Neural progenitor cell (in vitro differentiated cells): ENCODE results near the gene EIF2B2. TPM values are rescaled to one million over a fixed set of nuclear protein-coding genes. Genes with fewer than 3 reads are reported as not detected.

Source experiments
- DNase-seq: peaks from one replicate; pipeline ENCODE4 v3.0.0-alpha.2; 2016; ENCODE audit warnings: low spot score
- H2AFZ ChIP-seq: fragments of 200-600 bp; sonication (generic); replicated peaks from 2 replicates; pipeline ENCODE4 v1.6.1; 2016; ENCODE audit warnings: antibody characterized with exemption
- H3F3A ChIP-seq: fragments of 200-600 bp; sonication (generic); 2 replicates; pipeline ENCODE4 v1.6.1; 2016; ENCODE audit warnings: antibody characterized with exemption, low read depth
- H3K27ac ChIP-seq: fragments of 200-600 bp; sonication (generic); 2 replicates; pipeline ENCODE4 v1.5.1; 2016; ENCODE audit warnings: mild to moderate bottlenecking
- H3K27me3 ChIP-seq: fragments of 200-600 bp; sonication (generic); 2 replicates; pipeline ENCODE4 v1.6.1; 2016; ENCODE audit warnings: mild to moderate bottlenecking, moderate library complexity
- H3K36me3 ChIP-seq: fragments of 200-600 bp; sonication (generic); 2 replicates; pipeline ENCODE4 v1.5.1; 2016
- H3K4me1 ChIP-seq: fragments of 200-600 bp; sonication (generic); 2 replicates; pipeline ENCODE4 v1.6.1; 2016; ENCODE audit warnings: mixed run types
- H3K4me2 ChIP-seq: fragments of 200-600 bp; sonication (generic); 2 replicates; pipeline ENCODE4 v1.6.1; 2016
- H3K4me3 ChIP-seq: fragments of 200-600 bp; sonication (generic); 2 replicates; pipeline ENCODE4 v1.5.1; 2016
- H3K79me2 ChIP-seq: fragments of 200-600 bp; sonication (generic); 2 replicates; pipeline ENCODE4 v1.6.1; 2016; ENCODE audit warnings: low read depth
- H3K9ac ChIP-seq: fragments of 200-600 bp; sonication (generic); 2 replicates; pipeline ENCODE4 v1.6.1; 2016
- H3K9me3 ChIP-seq: fragments of 200-600 bp; sonication (generic); 2 replicates; pipeline ENCODE4 v1.5.1; 2016; ENCODE audit warnings: low read depth
- H4K20me1 ChIP-seq: fragments of 200-600 bp; sonication (generic); 2 replicates; pipeline ENCODE4 v1.6.1; 2016; ENCODE audit warnings: low read depth
- H3K27ac Mint-ChIP-seq: 3 replicates; pipeline ENCODE4 v1.8.0; 2021; ENCODE audit warnings: mixed read lengths
- H3K27me3 Mint-ChIP-seq: 2 replicates; pipeline ENCODE4 v1.8.0; 2022; ENCODE audit warnings: low read depth, mild to moderate bottlenecking, inconsistent platforms, moderate library complexity, mixed read lengths; ENCODE audit not compliant: insufficient read depth
- H3K36me3 Mint-ChIP-seq: 3 replicates; pipeline ENCODE4 v1.8.0; 2021; ENCODE audit warnings: mixed read lengths
- H3K4me1 Mint-ChIP-seq: 3 replicates; pipeline ENCODE4 v1.8.0; 2021; ENCODE audit warnings: mixed read lengths
- H3K4me3 Mint-ChIP-seq: 3 replicates; pipeline ENCODE4 v1.8.0; 2021; ENCODE audit warnings: mild to moderate bottlenecking, moderate library complexity, mixed read lengths
- H3K9me3 Mint-ChIP-seq: 3 replicates; pipeline ENCODE4 v1.8.0; 2020; ENCODE audit warnings: mixed read lengths
- CTCF ChIP-seq: fragments of 200-600 bp; sonication (generic); IDR thresholded peaks from 2 replicates; pipeline ENCODE4 v1.5.1; 2017; ENCODE audit warnings: antibody characterized with exemption, mild to moderate bottlenecking
- EZH2 ChIP-seq: fragments of 200-600 bp; sonication (generic); IDR thresholded peaks from 2 replicates; pipeline ENCODE4 v1.6.1; 2017; ENCODE audit warnings: antibody characterized with exemption, mild to moderate bottlenecking, moderate library complexity
- EZH2phosphoT487 ChIP-seq: fragments of 200-600 bp; sonication (generic); IDR thresholded peaks from 2 replicates; pipeline ENCODE4 v1.6.1; 2017; ENCODE audit warnings: antibody characterized with exemption
- total RNA-seq: library from RNA; depleted of rRNA; stranded (reverse); fragments of >200 nt; gene quantifications from 2 replicates; pipeline ENCODE4 v1.2.3, GENCODE V29; 2015; ENCODE audit warnings: low replicate concordance

The EIF2B2 gene
- total RNA-seq, 1 donor from 2014 or later = 26.9 TPM

GRCh38 chr14:75009176-75009575 lies 6.5 kb downstream of the EIF2B2 start:
- Mint-ChIP-seq H3K4me3 (no peak overlapping the region), H3K36me3 (peaks cover 22% of the 10 kb centered on the region)
- TF ChIP-seq EZH2phosphoT487 (no peak), CTCF (no peak), EZH2 (no peak)

GRCh38 chr14:75010472-75011093 lies 7.9 kb downstream of the EIF2B2 start:
- Mint-ChIP-seq H3K27me3 (peaks cover 2% of the 10 kb centered on the region), H3K9me3 (no peaks in the 10 kb centered on the region), H3K4me1 (no peaks in the 10 kb centered on the region), H3K4me3 (no peak overlapping the region), H3K36me3 (peaks cover 15% of the 10 kb centered on the region), H3K27ac (no peak overlapping the region)
- Histone ChIP-seq H3K79me2 (no peaks in the 10 kb centered on the region), H3F3A (no peaks in the 10 kb centered on the region), H3K4me1 (no peaks in the 10 kb centered on the region), H4K20me1 (no peaks in the 10 kb centered on the region), H3K27me3 (no peaks in the 10 kb centered on the region), H3K4me3 (no peak overlapping the region), H3K4me2 (no peak overlapping the region), H3K27ac (no peak overlapping the region), H3K36me3 (no peaks in the 10 kb centered on the region), H3K9me3 (no peaks in the 10 kb centered on the region), H2AFZ (no peak overlapping the region), H3K9ac (no peak overlapping the region)
- no peak for DNase-seq
- TF ChIP-seq EZH2 (no peak), CTCF (no peak), EZH2phosphoT487 (no peak)

More at GRCh38 chr14:75009176-75009575, 6.5 kb downstream of the EIF2B2 start:
- Histone ChIP-seq H3K9ac (no peak overlapping the region), H3K9me3 (no peaks in the 10 kb centered on the region), H3K4me1 (no peaks in the 10 kb centered on the region), H3K36me3 (no peaks in the 10 kb centered on the region), H3K79me2 (peaks cover 9% of the 10 kb centered on the region), H2AFZ (no peak overlapping the region), H3K27ac (no peak overlapping the region), H3K4me3 (no peak overlapping the region), H3F3A (no peaks in the 10 kb centered on the region), H3K27me3 (no peaks in the 10 kb centered on the region), H4K20me1 (no peaks in the 10 kb centered on the region), H3K4me2 (no peak overlapping the region)
- no peak for DNase-seq
- Mint-ChIP-seq H3K4me1 (peaks cover under 1% of the 10 kb centered on the region), H3K27me3 (peaks cover 2% of the 10 kb centered on the region), H3K9me3 (no peaks in the 10 kb centered on the region), H3K27ac (no peak overlapping the region)

GRCh38 chr14:75011356-75011994 lies 8.8 kb downstream of the EIF2B2 start:
- no peaks in the 10 kb centered on the region for H3K9me3 Mint-ChIP-seq
- Histone ChIP-seq H3K9ac (no peak overlapping the region), H3K4me2 (no peak overlapping the region), H3K4me1 (no peaks in the 10 kb centered on the region), H4K20me1 (no peaks in the 10 kb centered on the region), H3K4me3 (no peak overlapping the region), H3K9me3 (no peaks in the 10 kb centered on the region), H3K27ac (no peak overlapping the region), H2AFZ (no peak overlapping the region), H3K79me2 (no peaks in the 10 kb centered on the region), H3K27me3 (no peaks in the 10 kb centered on the region), H3F3A (no peaks in the 10 kb centered on the region), H3K36me3 (no peaks in the 10 kb centered on the region)
- no peaks in the 10 kb centered on the region for H3K4me1 Mint-ChIP-seq
- no peak overlapping the region for H3K4me3 Mint-ChIP-seq
- H3K27ac Mint-ChIP-seq = no peak overlapping the region
- peaks cover 12% of the 10 kb centered on the region for H3K36me3 Mint-ChIP-seq
- TF ChIP-seq EZH2phosphoT487 = no peak
- no peak for TF ChIP-seq EZH2
- TF ChIP-seq CTCF = no peak
- peaks cover 2% of the 10 kb centered on the region for H3K27me3 Mint-ChIP-seq
- DNase-seq = no peak
